DMS114 treated with DMSO at 0.1 percent for 48 hours (cell line): Measurements from ENCODE around the gene TCP11L1.
"Not testable (repeated sequence)": the region's sequence is repeated elsewhere in the genome, so short reads cannot be mapped to it uniquely, and the experiment has no call there.

Experiments used
- DNase-seq: peaks from one replicate; lab custom pipeline; 2025; ENCODE audit not compliant: unreplicated experiment; lab: John Stamatoyannopoulos, UW

Gene TCP11L1

DNA sequence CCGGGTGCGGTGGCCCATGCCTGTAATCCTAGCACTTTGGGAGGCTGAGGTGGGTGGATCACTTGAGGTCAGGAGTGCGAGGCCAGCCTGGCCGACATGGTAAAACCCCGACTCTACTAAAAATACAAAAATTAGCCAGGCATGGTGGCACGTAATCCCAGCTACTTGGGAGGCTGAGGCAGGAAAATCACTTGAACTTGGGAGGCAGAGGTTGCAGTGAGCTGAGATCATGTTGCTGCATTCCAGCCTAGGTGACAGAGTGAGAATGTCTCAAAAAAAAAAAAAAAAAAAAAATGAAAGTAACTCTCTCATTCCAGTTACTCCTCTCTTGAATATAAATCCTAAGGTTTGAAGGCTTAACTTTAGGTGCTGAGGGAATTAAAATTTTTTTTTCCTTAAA is 10.2 kb upstream of the TCP11L1 start:
- not testable (repeated sequence) for DNase-seq

- no peak for DNase-seq
These were observed 5.9 kb upstream of the TCP11L1 start for GRCh38 chr11:33033493-33033892.

GRCh38 chr11:33035011-33035410 is 4.4 kb upstream of the TCP11L1 start:
- DNase-seq: no peak

- peak; percentile 20 for DNase-seq
These were observed 875 bp downstream of the TCP11L1 start for GRCh38 chr11:33040033-33040861.

- DNase-seq: no peak
These were observed 1.6 kb downstream of the TCP11L1 start for GRCh38 chr11:33040862-33041453.

DNA sequence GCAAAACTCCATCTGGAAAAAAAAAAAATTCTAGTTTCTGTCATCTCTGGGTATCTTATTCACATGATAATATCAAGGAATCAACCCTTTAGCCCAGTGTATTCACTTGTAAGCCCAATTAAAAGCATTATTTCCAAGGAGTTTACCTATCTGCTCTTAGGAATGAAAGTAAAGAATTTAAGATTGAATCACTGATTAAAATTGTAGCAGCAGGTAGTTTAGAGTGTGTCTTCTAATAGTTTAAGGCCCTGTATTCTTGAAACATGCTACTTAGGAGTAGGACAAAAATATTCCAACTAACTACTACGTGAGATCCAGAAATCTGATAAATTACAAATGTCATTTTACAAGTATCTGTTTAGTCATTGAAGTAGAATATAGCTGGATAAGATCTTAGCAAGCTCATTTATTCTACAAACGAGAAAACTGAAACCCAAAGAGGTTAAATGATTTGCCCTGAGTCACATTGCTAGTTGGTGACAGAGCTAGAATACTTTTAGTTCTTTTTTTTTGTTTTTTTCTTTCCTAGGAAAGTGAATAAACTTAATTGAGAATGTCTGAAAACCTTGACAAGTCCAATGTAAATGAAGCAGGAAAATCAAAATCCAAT is 4.0 kb downstream of the TCP11L1 start:
- no peak for DNase-seq

- DNase-seq: no peak
These were observed 4.9 kb downstream of the TCP11L1 start for GRCh38 chr11:33044285-33044756.

- no peak for DNase-seq
These were observed 6.3 kb downstream of the TCP11L1 start for GRCh38 chr11:33045551-33046255.

DNA sequence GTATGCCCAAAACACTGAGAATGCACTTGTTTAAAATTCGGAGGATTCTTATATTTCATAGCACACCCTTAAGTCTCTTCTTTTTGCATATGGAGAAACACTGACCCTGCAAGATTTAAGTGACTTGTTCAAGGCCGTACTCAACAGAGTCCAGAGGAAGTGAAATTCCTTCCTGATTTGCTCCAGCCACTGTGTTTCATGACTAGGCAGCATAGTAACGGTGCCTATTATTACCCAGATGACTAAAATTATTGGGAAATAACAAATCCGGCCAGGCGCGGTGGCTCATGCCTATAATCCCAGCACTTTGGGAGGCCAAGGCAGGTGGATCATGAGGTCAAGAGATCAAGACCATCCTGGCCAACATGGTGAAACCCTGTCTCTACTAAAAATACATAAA is 9.3 kb downstream of the TCP11L1 start:
- DNase-seq: not testable (repeated sequence)

- not testable (repeated sequence) for DNase-seq
These were observed 10.4 kb downstream of the TCP11L1 start for GRCh38 chr11:33049565-33050408.

DNA sequence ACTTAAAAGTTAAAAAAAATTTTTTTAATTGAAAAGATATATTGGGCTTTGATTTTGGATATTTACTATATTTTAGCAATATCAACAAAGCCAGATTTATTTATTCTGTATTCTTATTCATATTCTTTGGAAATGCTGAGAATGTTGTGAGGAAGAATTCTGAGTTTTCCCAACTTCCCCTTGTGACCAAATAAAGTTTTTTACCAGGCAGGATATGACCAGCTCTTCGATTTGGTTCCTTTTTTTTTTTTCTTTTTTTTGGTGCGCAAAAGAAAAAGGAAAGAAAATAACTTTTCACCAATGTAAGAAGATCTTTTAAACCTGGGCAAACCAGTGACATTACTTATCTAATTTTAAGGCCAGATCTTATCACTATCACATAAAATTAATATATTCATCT is 12.9 kb downstream of the TCP11L1 start:
- no peak for DNase-seq

- DNase-seq: no peak
These were observed 16.0 kb downstream of the TCP11L1 start for GRCh38 chr11:33055375-33055774.

- DNase-seq: no peak
These were observed 17.9 kb downstream of the TCP11L1 start for GRCh38 chr11:33057284-33057683.

- no peak for DNase-seq
These were observed 20.1 kb downstream of the TCP11L1 start for GRCh38 chr11:33059331-33060007.

DNA sequence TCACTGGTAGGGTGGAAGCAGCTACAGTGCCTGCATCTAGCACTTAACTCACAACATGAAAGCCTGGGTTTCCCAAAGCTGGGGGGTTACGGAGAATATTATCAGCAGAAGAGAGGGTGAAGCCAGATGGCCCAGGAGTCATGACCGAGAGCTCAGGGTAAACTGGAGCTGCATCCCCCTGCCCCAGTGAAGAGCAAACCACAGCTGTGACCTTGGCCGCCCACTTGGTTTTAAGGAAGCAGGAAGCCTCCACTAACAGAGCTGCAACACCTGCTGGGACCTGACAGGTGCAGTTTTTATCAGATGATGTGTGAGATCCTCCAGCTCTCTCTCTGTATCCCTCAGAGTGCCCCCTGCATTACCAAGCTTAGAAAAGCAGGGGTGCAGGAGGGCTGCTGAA is 20.9 kb downstream of the TCP11L1 start:
- DNase-seq: no peak

DNA sequence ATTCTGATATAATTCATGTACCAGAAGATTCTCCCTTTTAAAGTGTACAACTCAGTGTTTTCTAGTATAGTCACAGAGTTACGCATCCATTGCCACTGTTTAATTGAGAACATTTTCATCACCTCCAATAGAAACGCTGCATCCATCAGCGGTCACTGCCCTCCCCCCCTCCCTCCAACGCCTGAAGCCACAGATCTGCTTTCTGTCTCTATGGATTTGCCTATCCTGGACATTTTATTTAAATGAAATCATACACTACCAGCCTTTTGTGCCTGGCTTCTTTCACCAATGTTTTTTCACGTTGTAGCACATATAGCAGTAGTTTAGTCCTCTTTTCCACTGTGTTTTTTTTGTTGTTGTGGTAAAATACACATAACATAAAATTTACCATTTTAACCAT is 22.8 kb downstream of the TCP11L1 start:
- no peak for DNase-seq

DNA sequence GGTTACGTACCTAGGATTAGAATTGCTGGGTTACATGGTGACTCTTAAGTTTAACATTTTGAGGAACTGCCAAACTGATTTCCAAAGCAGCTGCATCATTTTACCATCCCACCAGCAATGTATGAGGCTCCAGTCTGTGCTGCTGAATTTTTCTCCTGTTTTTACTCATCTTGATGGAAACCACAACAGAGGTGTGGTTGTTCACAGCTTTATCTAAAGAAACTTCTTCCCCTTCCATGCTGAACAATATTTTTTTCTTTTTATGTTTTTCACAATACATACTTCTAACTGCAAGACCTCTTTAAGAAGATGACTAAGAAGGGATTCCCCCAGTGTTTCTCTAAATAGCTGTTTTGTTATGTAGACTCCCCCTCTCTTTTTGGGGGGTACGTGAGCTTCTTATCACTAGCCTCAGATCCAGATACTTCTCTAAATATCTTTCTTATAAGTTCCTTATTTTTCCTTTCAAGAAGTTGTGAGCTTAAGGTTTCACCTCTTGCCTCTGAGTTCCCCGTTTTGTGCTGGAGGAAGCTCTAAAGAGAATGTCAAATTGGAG is 24.0 kb downstream of the TCP11L1 start:
- DNase-seq: no peak

DNA sequence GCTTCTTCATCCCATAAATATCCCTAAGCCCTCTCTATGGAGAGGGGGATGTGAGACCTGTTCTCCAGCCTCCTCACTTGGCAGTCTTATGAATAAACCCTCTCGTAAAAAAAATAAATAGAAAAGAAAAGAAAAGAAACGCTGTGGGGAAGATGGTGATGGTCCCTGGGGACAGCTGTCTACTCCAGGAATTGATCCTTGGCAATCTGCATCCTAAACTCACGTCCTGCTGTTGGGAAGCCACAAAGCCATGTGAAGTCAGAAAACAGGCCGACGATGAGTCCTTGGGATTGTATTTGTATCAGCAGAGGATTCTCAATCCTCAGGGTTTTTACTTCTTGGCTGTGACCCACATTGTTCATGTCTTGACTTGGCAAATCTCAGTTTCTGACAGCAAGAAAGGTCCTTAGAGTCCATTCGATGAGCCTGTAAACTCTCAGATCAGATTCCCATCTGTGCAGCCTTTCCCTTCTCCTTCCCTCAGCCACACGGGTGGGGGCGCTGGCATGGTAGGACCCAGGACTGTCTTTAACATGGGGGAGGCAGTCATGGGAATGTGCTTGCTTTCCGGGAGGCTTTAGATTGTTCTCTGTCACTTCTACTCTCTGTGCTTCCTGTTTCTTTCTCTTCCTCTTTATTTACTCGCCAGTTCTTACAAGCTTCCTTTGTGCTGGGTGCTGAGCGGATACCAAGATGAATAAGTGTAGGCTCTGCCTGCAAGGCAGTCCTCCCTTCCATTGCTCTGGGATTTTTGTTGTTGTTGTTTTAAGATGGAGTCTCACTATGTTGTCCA is 24.9 kb downstream of the TCP11L1 start:
- no peak for DNase-seq

- DNase-seq: no peak
These were observed 25.5 kb downstream of the TCP11L1 start for GRCh38 chr11:33064866-33065265.
